IMR-90 (cell line): ENCODE data around the gene TTC7B. TPM values are rescaled to one million over a fixed set of nuclear protein-coding genes. Genes with fewer than 3 reads are reported as not detected.

Source experiments
- ATAC-seq: fragments of 200-7000 bp; cut with Tn5 transposase; 2 replicates; pipeline ENCODE4 v1.9.1; 2020; ENCODE audit warnings: low read depth, mild to moderate bottlenecking, moderate library complexity
- BruUV-seq: library from RNA; stranded (reverse); fragments of 400-500 nt; replicated peaks from 2 replicates; lab custom pipeline; 2021; lab: Mats Ljungman, UMichigan
- CTCF ChIA-PET: fragments of 300-600 bp; formaldehyde crosslinking; extraction: SDS; loops from one replicate; lab custom pipeline; 2021; ENCODE audit warnings: antibody characterized with exemption; lab: Yijun Ruan, JAX
- POLR2A ChIA-PET: fragments of 300-600 bp; sonication (Branson Sonifier 250); formaldehyde crosslinking; loops from one replicate; lab custom pipeline; 2022; ENCODE audit warnings: antibody characterized with exemption; ENCODE audit not compliant: unreplicated experiment; lab: Charles Lee
- DNase-seq: peaks from one replicate; pipeline ENCODE4 v3.0.0; 2013
- H2AFZ ChIP-seq: replicated peaks from 2 replicates; pipeline ENCODE3; 2013; ENCODE audit warnings: low read length, mild to moderate bottlenecking; ENCODE audit not compliant: poor library complexity
- H2AK5ac ChIP-seq: 2 replicates; pipeline ENCODE4 v1.6.1; 2013; ENCODE audit warnings: low read depth, low read length, inconsistent platforms
- H2AK9ac ChIP-seq: replicated peaks from 2 replicates; pipeline ENCODE3; 2013; ENCODE audit warnings: mild to moderate bottlenecking, low read depth, low read length, moderate library complexity; ENCODE audit not compliant: poor library complexity
- H2BK120ac ChIP-seq: 2 replicates; pipeline ENCODE4 v1.6.1; 2013; ENCODE audit warnings: low read depth, low read length, inconsistent platforms
- H2BK15ac ChIP-seq: 3 replicates; pipeline ENCODE4 v1.6.1; 2013; ENCODE audit warnings: low read depth, low read length, inconsistent platforms
- H2BK20ac ChIP-seq: 2 replicates; pipeline ENCODE4 v1.6.1; 2013; ENCODE audit warnings: low read depth, mild to moderate bottlenecking, inconsistent platforms, low read length, moderate library complexity
- H2BK5ac ChIP-seq: 2 replicates; pipeline ENCODE4 v1.6.1; 2013; ENCODE audit warnings: mild to moderate bottlenecking, low read depth, low read length, inconsistent platforms; ENCODE audit not compliant: poor library complexity, severe bottlenecking
- H3K14ac ChIP-seq: replicated peaks from 2 replicates; pipeline ENCODE4 v1.6.1; 2013; ENCODE audit warnings: low read depth, low read length, inconsistent platforms
- H3K18ac ChIP-seq: 2 replicates; pipeline ENCODE4 v1.6.1; 2013; ENCODE audit warnings: low read depth, low read length, control low read depth
- H3K23ac ChIP-seq: 2 replicates; pipeline ENCODE4 v1.6.1; 2013; ENCODE audit warnings: low read depth, low read length, inconsistent platforms
- H3K27ac ChIP-seq: 2 replicates; pipeline ENCODE4 v1.5.1; 2013; ENCODE audit warnings: mild to moderate bottlenecking, control low read depth, low read length; ENCODE audit not compliant: insufficient read depth
- H3K27me3 ChIP-seq: 2 replicates; pipeline ENCODE4 v1.6.1; 2013; ENCODE audit warnings: low read length; ENCODE audit not compliant: control insufficient read depth, insufficient read depth
- H3K36me3 ChIP-seq: 2 replicates; pipeline ENCODE4 v1.6.1; 2013; ENCODE audit warnings: low read length, mixed read lengths; ENCODE audit not compliant: control insufficient read depth, insufficient read depth
- H3K4ac ChIP-seq: 2 replicates; pipeline ENCODE4 v1.6.1; 2013; ENCODE audit warnings: low read depth, low read length, inconsistent platforms
- H3K4me1 ChIP-seq: 2 replicates; pipeline ENCODE4 v1.6.1; 2013; ENCODE audit warnings: low read length, mixed read lengths; ENCODE audit not compliant: control insufficient read depth, insufficient read depth
- H3K4me2 ChIP-seq: 2 replicates; pipeline ENCODE4 v1.6.1; 2013; ENCODE audit warnings: low read depth, mild to moderate bottlenecking, control low read depth, low read length, moderate library complexity
- H3K4me3 ChIP-seq: 2 replicates; pipeline ENCODE4 v1.5.1; 2013; ENCODE audit warnings: low read depth, mild to moderate bottlenecking, control low read depth, low read length, moderate library complexity; ENCODE audit not compliant: insufficient read depth
- H3K56ac ChIP-seq: 2 replicates; pipeline ENCODE4 v1.6.1; 2013; ENCODE audit warnings: low read length, inconsistent platforms; ENCODE audit not compliant: insufficient read depth; ENCODE audit errors: extremely low read depth
- H3K79me1 ChIP-seq, 2 experiments: 2 replicates each; pipeline ENCODE4 v1.6.1; 2013; ENCODE audit warnings: low read length in 2 of 2, inconsistent platforms in 1 of 2, low read depth in 1 of 2
- H3K9ac ChIP-seq: 2 replicates; pipeline ENCODE4 v1.6.1; 2013; ENCODE audit warnings: low read depth, low read length, control low read depth
- H3K9me1 ChIP-seq: 2 replicates; pipeline ENCODE4 v1.6.1; 2013; ENCODE audit warnings: low read length, inconsistent platforms; ENCODE audit not compliant: insufficient read depth
- H3K9me3 ChIP-seq: 2 replicates; pipeline ENCODE4 v1.6.1; 2013; ENCODE audit warnings: low read length; ENCODE audit not compliant: control insufficient read depth, insufficient read depth
- H4K20me1 ChIP-seq: 2 replicates; pipeline ENCODE4 v1.6.1; 2013; ENCODE audit warnings: low read length, inconsistent platforms; ENCODE audit not compliant: insufficient read depth
- H4K5ac ChIP-seq: 2 replicates; pipeline ENCODE4 v1.6.1; 2013; ENCODE audit warnings: mild to moderate bottlenecking, low read depth, low read length, control low read depth
- H4K8ac ChIP-seq, 2 experiments: 2 replicates each; pipeline ENCODE4 v1.6.1; 2013; ENCODE audit warnings: low read depth in 2 of 2, low read length in 2 of 2, control low read depth in 1 of 2, inconsistent platforms in 1 of 2
- H4K91ac ChIP-seq: 2 replicates; pipeline ENCODE4 v1.6.1; 2013; ENCODE audit warnings: low read depth, low read length, inconsistent platforms; ENCODE audit not compliant: insufficient read depth
- RAD21 ChIP-seq: IDR thresholded peaks from 2 replicates; pipeline ENCODE4 v1.6.1; 2012; ENCODE audit warnings: low read length, improper control_type of control experiment
- WGBS, 2 experiments: methylation state at CpG; one replicate each; pipeline versions ENCODE4 v1.1.5 to v1.1.7; 2013; ENCODE audit warnings: missing lambda C conversion rate in 2 of 2; ENCODE audit not compliant: insufficient read length in 1 of 2; ENCODE audit errors: extremely low coverage in 2 of 2; 5-methylcytosine and 5-hydroxymethylcytosine counted together
- dilution Hi-C: fragments of 300-500 bp; cut with HindIII; formaldehyde crosslinking; loops from one replicate; pipeline ENCODE4 v1.14.3; 2018; ENCODE audit warnings: low sequenced_read_pairs; ENCODE audit not compliant: unreplicated experiment
- in situ Hi-C: fragments of 300-500 bp; cut with MboI; formaldehyde crosslinking; loops from 3 replicates; pipeline ENCODE4 v1.14.3; 2019; ENCODE audit warnings: low sequenced_read_pairs, inconsistent platforms, mixed read lengths
- intact Hi-C: fragments of 100-400 bp; cut with micrococcal nuclease; formaldehyde crosslinking; loops from 2 replicates; pipeline ENCODE4 v1.10.0; 2022
- polyA plus RNA-seq, 3 experiments: library from polyadenylated mRNA; depleted of rRNA; stranded (reverse); fragments of >200 nt; gene quantifications; 2 replicates each; pipeline ENCODE4 v1.2.3, GENCODE V29; 2012; ENCODE audit warnings: low replicate concordance in 1 of 3
- total RNA-seq: library from RNA; depleted of rRNA; stranded (reverse); fragments of >200 nt; gene quantifications from 2 replicates; pipeline ENCODE4 v1.2.3, GENCODE V29; 2012

TTC7B gene
- total and polyA plus RNA-seq, 2 of the 4 experiments (the other 2 are of a cell fraction), result 18.1 to 35.3 TPM

GRCh38 chr14:90815572-90815821 lies 733 bp downstream of the TTC7B start:
- H2AK5ac ChIP-seq, result peak overlapping the region; percentile 17; the same call in 1 of the 2 replicates
- H3K9me1 ChIP-seq, result no peaks in the 10 kb centered on the region; the same call in 1 of the 2 replicates
- peak overlapping the region; percentile 88 for H3K14ac ChIP-seq
- peak overlapping the region; percentile 95 for H2AFZ ChIP-seq
- POLR2A ChIA-PET, result no interaction called here
- intact Hi-C loops, result loop anchor here (5.0 kb wide), 2 partner anchors 58 to 513 kb away; no protein-coding TSS in a partner anchor
- H4K8ac ChIP-seq, result peak overlapping the region; percentile 23 to 61; a peak in 2 of 4 replicates
- no peaks in the 10 kb centered on the region for H3K9me3 ChIP-seq
- H4K5ac ChIP-seq, result peak overlapping the region; percentile 11; the same call in 1 of the 2 replicates
- BruUV-seq, result no TSS peak
- peaks cover 14% of the 10 kb centered on the region; the same call in 1 of the 2 replicates for H3K27me3 ChIP-seq
- H3K23ac ChIP-seq, result peak overlapping the region; percentile 37
- H2AK9ac ChIP-seq, result peak overlapping the region; percentile 87
- H3K9ac ChIP-seq, result peak overlapping the region; percentile 81
- H2BK5ac ChIP-seq, result no peak overlapping the region
- H3K4me2 ChIP-seq, result peak overlapping the region; percentile 88
- H4K91ac ChIP-seq, result peak overlapping the region; percentile 63
- no peak overlapping the region for H2BK15ac ChIP-seq
- in situ Hi-C loops, result no loop called here
- dilution Hi-C loops, result no loop called here
- no peak overlapping the region for H2BK20ac ChIP-seq
- peak overlapping the region; percentile 52; the same call in 1 of the 2 replicates for H3K56ac ChIP-seq
- H3K4ac ChIP-seq, result peak overlapping the region; percentile 73
- peaks cover 15% of the 10 kb centered on the region; the same call in 1 of the 2 replicates for H4K20me1 ChIP-seq
- CTCF ChIA-PET, result interaction anchor here (1.0 to 1.1 kb wide), 2 partner anchors 50 to 57 kb away, joined by 3 to 7 read pairs; no protein-coding TSS in a partner anchor
- H3K27ac ChIP-seq, result no peak overlapping the region; the same call in 1 of the 2 replicates
- H2BK120ac ChIP-seq, result no peak overlapping the region
- ATAC-seq (peak; percentile 2; the same call in 1 of the 2 replicates), DNase-seq (no peak)
- peaks cover 5% of the 10 kb centered on the region for H3K4me1 ChIP-seq
- no peak for TF ChIP-seq RAD21
- H3K79me1 ChIP-seq, result peaks cover 28 to 52% of the 10 kb centered on the region in 2 experiments
- peak overlapping the region; percentile 100 for H3K4me3 ChIP-seq
- H3K36me3 ChIP-seq, result no peaks in the 10 kb centered on the region
- 30% methylated on average over 2 of the region's 5 CpGs; no CpG with 5 or more reads in 1 of the 2 experiments for WGBS, 2 experiments
- H3K18ac ChIP-seq, result no peak overlapping the region
